HG02884 (cell line): Measurements from ENCODE around the gene MTHFSD.

Experiments used
- ATAC-seq: cut with Tn5 transposase; IDR thresholded peaks from one replicate; pipeline ENCODE4 v1.9.1; 2021; ENCODE audit warnings: mild to moderate bottlenecking, moderate library complexity; ENCODE audit not compliant: unreplicated experiment

Gene MTHFSD

DNA sequence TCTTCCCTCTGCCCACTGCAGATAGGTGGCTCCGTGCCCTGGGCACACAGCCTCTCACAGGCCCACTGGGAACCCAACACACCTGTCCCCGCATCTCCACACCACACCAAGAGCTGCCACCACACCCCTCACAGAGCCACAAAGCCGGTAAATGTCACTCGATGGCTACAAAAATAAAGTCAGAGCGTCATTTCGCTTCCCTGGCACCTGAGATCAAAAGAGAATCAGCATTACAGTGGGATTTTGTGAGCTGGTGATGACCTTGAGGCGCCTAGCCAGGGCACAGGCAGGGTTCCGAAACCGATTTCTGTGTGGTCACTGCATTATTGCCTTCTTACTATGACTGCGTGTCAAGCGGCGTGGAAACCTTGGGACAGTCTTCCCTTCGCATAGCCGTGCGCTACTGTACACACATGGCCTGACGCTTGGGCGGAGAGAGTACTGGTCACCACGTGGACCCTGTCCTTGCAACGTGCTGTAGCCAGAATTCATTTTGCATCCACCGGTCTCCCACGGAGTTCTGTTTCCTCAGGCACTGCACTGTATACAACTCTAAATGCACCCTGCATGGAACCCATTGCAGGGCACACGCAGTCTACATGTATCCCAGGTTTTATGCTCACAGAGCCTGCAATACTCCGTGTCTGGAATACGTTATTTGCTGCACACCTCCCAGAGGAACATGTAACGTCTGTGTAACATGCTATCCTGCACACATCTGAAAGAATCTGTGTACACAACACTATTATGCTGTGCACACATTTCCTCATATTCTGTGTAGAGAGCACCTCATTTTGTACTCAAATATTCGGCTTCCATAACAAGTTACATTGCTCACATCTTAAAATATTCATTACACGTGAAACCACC is 50.5 kb downstream of the MTHFSD start:
- ATAC-seq = no peak

DNA sequence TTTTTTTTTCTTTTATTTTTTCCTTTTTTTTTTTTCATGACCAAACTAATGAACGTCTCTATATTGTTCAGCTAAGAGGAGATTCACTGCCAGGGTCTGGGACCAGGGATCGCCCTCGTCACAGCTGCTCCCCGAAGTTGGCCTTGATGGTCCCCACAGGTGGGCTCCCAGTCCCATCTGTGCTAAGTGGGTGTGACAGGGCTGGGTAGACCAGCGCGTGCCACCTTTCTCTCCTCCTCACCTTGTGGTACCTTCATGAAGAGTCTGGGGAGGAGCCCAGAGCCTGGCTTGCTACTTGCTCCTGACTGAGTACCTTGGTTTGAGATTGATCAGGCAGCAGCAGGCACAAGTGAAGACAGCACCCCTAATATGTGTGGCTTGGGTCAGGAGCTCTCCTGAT is 51.2 kb downstream of the MTHFSD start:
- ATAC-seq = no peak

DNA sequence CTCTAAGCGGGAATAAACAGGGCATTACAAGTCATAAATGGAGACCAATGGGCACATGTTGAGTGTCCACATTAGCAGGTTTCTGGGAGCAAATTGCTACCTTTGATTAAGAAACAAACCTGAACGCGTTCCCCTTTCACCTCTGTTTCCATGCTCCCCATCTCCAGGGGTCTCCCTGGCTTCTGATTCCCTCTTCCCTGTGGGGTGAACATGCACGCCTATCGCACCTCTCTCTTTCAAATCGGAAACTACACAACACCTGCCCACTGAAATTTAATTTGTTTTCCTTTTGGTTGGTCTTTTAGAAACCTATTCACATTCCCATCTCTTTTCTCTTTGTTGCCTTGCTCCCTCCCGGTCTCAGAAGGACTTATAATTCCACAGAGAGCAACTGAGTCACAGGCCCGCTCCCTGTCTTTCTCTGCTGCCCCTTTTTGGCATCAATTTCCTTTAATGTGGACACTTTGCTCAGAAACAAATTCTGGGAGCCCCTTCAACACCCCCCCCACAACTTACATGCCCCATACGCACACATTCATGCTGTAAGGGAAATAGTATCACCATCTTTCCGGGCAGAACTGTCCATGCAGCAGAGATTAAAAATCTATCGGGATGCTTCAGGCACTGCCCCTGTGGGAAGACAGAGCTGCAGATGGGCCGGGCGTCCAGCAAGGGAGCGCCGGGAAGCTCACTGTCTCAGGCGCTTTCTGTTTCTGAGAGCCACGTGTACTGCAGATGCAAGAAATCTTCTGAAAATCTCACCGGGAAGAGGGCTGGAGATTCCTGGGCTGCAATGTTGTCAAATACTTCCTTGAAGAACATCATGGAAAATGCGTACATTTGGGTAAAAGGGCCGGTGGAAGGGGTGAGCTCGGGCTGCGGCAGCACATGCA is 51.9 kb downstream of the MTHFSD start:
- ATAC-seq = no peak

DNA sequence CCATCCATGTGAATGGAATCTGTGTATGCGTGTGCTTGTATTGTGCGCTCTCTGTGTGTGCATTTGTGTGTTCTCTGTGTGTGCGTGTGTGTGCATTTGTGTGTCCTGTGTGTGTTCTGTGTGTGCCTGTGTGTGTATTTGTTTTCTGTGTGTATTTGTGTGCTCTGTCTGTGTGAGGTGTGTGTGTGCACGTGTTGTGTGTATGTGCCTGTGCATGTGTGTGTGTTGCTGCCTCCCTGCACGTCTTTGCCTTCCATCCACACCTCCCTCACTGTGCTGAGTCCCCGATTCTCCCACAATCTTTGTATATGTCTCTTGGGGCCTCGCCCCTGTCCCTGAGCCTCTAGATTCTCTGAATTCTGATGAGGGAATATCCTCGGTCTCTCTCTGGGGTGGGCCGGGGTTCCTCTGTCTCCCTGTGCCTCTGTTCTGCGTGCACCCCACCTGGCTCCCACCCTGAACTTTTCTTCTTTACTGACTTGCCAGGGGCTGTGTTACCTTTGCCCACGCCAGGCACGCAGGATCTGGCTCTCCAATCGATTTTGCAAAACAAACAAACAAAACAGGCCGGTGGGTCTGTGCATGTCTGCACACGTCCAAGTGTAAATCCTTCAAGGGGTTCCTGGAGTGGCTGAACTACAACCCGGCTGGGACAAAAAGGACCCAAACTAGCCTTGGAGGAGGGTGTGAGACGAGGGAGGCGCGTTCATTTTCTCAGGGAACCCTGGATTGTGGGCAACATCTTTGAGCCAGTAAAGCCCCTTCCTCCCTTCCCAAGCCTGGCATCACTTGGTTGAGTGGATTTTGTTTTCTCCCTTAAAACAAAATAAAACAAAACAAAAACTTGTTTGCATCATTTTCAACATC is 52.8 kb downstream of the MTHFSD start:
- no peak for ATAC-seq

DNA sequence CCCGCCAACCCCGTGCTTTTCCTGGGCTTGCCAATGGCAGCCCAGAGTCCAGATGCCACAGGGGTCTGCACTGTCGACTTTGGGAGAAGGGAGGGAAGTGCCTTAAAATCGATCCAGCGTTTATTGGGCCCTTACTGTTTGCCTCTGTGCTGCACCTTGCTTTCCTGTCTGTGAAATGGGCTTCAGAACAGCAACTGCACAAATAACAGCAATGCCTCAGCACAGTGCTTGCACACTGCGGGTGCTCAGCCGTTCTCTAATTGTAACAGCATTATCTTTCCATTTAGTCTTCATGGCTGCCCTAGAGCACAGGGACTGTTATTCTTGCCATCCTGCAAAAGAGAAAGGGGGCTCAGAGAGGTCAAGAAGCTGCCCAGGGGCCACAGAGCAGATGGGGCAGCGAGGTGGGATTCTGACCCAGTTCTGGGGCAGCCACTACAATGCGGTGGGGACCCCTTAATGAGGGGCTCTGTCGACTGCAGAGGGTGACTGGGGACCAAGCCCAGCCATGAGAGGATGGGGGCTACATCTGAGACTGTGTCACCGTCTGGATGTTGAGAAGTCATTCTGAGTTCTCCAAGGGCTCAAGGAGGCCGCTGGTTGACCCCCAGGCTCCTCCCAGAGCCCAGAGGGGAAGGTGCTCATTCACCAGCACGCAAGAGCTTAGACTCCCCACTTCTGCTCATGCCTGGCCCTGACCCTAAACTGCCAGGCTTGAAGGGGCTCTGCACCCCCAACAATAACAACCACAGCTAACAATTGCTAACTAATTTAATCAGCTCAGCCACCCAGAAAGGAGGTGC is 54.1 kb downstream of the MTHFSD start:
- ATAC-seq = no peak

DNA sequence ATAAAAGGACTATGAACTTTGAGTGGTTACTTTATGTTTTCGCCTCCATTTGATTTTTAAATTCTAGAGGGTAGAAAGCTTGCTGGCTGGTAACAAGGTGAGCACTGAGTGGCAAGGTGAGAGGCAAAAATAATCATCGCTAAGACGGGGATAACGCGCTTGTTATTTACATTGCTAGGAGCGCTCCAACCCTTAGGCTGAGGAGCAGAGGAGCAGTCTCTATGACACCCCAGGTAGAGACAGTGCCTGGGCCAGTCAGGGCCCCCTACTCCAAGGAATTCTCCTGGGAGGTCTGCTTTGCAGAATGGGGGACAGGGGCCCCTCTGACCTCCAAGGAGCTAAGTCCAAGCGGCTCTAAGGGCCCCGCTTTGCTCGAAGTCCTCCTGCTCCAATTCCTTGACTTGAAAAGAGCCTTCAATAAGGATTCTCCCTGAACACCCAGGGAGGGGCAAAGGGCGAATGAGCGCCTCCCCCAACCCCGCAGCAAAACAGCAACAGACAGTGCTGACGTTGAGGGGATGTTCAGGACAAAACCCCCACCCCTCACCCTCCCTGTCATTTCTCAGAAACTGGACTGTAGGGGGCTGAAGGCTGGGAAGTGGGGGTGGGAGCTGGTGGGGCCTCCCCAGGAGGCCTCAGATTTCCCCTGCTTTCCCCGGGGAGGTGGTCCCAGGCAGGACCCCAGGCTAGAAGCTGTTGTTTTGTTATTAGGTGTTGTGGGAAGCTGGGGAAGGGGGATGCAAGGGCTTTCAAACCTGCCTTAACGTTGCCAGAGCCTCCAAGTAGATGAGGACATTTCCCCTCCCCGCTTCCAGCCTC is 54.9 kb downstream of the MTHFSD start:
- no peak for ATAC-seq

DNA sequence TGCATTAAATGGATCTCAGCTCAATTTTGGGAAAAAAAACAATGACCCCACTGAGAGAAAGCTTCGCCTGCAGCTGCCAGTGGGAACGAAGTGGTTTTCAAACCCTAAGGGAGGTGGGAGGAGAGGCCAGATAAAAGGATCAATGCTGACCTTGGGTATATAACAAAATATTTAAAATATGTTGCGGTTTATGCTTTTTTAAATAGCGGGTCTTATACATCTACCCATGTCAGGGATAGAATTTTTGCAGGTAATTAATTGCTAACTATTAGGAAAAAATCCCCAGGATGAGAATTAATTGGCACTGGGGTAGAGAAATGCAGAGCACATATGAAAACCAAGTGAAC is 55.6 kb downstream of the MTHFSD start:
- ATAC-seq = no peak

DNA sequence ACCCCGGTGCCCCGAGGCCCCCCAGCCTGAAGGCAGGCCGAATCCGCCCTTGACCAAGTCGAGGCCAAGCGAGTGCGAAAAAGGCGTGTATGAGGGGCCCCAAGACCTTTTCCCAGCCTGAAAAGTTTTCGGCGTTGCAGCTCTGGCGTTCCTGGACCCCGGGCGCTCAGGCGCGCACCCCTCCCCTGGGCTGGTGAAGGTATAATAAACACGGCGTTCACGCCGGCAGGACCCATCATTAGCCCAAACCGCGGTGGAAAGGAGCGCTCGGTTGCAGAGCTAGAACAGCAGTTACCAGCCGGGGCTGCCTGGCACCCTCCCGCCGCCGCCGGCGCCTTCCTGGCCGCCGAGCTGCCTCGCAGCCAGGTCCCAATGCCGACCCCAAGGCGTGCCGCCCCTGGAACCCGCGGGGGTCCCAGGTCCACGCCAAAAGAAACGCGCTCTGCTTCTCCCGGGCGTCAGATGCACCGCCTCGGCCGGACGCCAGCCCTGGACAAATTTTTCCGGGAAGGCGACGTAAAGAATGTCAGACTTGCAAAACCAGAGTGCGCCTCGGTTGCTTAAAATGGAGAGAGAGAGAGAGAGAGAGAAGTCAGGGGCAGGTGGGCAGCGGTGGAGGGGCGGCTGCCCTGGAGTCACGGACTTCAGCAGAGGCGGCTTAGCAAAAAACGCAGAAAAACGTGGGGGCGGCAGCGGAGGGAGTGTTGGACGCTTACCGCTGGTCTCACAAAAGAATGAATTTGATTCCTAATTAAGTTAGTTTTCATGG is 56.2 kb downstream of the MTHFSD start:
- ATAC-seq = no peak

DNA sequence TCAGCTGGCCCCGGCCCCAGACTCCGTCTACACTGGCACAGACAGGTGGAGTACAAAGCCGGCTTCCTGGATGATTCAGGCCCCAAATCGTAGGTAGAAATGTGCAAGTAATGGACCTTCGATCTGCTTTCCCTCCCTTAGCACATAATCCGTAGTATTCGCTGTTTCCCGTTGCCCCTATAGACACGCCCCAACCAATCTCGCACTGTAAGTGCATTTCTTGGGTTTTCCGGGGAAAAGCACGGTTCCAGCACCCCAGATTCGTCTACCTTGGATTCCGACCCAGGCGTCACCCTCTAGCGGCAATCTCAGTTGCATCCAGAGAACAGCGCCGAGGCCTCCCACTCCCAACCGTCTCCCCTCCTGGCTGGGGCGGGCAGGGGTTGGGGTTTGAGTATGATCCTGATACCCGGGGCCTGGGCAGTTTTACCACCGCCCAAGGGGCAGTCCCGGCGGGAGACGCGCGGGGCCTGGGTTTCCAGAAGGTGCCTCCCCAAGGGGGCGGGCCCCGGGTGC is 56.8 kb downstream of the MTHFSD start:
- ATAC-seq = no peak

DNA sequence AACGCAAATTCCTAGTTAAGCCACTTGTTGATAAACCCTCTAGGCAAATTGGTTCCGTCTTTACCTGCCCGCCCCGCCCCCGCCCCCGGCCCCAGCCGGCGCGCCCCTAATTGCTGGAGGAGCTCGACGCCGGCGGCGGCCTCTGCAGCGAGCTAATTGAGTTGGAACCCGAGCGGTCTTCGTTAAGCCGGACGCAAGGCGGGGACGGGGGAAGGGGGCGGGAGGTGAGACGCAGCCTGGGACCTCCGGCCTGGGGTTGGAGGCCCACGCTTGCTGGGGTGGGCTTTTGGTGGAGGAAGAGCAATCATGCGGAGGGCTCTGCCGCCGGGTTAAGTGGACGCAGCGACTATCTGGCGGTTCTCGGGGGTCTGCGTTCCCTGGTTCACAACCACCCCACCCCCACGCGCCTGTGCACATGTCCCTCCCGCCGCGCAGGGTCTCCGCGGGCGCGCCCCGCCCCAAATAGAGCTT is 57.4 kb downstream of the MTHFSD start:
- no peak for ATAC-seq

DNA sequence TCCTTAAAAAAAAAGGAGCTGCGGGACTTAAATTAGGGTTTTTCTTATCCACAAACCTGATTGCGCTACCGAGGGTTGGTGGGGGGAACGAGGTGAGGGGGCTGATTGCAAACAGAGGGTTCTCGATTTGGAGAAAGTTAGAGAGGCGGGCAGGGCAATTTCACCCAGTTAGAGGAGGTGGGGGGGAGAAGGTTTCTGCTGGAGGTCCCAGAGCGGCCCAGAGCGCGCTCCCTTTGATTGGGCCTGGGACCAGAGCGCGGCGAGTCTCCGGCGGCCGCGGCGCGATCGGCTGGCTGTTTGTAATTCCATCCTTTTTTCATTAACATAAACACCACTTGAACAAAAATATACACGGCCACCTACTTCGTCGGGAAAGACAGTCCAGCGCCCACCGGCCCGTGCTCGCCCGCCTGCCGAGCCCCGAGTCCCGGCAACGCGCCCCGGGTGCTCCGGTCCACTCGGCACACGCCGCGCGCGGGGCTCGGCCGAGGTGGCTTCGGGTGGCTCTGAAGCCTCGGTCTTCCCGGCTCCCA is 58.0 kb downstream of the MTHFSD start:
- ATAC-seq = no peak

DNA sequence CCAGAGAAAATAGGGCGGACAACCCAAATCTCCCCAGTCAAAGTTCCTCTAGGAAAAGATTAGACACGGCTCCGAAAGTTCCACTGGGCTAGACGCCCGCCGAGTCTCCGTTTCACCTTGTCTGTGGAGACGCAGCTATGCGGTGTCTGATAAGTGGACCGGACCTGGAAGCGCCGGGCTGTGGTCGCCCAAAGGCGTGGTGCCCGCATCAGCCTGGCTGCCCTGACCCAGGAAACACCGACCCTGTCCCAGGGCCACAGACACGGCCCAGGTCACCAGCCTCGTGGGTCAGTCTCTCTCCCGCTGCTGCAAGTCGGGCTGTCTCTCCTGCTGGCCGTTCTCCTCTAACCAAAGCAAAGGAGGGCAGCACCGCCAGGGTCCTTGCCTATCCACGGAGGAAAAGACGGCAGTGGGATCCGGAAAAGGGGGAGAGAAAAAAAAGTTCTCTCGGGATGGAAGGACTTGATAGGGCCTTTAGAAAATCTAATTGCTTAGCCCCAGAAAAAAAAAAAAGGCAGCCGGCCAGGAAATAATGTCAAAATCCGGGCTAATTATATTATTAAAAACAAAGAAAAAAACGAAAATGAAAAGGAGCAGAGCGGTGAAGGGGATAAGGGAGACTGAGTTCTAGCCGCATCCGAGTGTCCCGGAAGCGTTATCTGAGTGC is 58.6 kb downstream of the MTHFSD start:
- ATAC-seq = no peak

DNA sequence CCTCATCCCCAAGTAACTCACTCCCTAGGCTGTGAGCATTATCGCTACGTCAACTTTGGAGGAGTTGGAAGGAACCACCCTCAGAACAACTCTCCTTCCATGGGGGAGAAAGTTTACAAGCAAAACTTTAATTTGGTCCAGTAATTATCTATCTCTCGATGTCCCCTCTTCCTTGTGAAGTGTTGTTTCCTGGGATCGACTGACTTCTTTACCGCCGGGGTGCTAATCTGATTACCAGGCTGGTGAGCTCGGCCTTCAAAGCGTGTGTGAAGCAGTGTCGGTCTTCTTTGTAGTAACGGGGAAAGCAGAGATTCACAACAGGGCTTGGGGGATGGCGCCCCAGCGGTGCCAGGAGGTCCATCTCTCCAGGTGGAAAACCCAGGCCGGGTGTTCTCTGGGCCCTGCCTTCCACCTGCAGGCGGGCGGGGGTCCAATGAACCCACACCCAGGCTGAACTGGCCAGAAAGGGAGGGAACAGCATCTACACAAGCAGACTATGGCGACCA is 59.2 kb downstream of the MTHFSD start:
- ATAC-seq = no peak

DNA sequence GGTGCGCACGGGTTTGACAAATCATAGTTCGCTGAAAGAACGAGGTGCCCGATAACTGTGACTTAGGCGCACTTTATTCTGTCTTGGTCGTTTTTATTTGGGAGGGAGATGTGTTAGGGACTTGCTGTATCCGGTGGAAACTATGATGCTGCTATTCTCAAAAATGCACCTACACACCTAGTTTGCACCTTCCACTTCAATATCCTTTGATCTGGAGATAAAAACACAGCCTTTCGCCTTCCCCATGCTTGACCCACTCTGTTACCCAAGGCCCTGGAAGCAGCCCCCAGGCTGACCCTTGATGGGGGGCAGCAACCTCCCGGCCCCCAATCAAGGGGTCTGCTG is 59.7 kb downstream of the MTHFSD start:
- no peak for ATAC-seq

DNA sequence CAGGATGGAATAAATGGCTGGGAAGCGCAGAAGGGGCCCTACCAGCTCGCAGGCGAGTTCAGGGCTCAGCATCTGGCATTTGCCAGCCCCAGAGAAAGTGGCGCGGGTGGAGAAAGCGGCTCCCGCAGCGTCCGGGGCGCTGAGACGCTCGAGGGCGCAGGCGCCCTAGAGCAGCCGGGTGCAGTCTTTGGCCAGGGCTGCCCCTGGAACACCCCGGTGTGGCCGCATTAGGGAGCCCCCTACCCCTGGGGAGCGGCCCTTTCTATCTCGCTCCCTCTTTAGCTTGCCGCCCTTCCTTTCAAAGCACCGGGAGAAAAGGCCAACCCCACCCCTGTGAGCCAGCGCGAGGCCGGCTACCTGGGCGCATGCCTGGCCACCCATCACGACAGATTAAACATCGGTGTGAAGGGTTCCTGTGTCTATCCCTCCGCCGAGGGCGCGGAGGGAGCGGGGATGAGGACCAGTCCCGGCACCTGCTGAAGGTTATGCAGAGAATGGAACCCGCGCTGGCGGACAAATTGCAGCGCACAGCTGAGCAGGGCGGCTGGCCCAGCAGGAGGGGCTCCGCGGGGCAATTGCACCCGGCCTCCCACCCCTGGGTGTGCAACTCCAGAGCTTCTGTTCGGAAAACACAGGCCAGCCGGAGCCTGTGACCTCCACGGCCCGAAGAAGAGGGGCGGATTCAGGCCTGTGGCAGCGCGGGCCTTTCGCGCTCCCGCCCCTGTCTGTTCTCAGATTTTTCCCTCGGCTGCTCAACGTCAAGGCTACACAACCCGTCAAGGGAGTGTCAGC is 60.3 kb downstream of the MTHFSD start:
- ATAC-seq = no peak

DNA sequence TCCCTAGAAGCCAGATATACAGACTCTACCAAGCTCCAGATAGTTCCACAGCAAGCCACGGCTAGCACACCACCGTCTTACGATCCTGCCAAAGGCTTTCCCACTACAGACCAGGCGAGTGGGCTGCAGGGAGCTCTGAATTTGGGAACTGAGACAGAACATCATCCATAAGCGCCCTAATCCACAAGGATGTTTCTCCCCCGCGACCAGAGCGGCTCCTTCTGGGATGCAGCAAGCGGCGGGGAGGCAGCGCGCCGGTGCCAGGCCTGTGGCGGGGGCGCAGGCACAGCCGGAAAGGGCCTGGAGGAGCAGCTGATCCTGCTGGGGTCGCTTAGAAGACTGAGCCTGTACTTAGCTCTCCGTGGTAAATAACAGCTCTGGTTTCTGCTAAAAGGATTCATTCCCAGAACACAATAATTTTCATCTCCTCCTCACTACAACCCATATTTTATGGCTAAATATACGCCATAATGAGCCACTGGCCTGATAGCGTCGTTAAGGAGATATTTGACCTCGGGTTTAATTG is 60.9 kb downstream of the MTHFSD start:
- no peak for ATAC-seq
